ENCODE data around the gene SIGLEC8.

DNA sequence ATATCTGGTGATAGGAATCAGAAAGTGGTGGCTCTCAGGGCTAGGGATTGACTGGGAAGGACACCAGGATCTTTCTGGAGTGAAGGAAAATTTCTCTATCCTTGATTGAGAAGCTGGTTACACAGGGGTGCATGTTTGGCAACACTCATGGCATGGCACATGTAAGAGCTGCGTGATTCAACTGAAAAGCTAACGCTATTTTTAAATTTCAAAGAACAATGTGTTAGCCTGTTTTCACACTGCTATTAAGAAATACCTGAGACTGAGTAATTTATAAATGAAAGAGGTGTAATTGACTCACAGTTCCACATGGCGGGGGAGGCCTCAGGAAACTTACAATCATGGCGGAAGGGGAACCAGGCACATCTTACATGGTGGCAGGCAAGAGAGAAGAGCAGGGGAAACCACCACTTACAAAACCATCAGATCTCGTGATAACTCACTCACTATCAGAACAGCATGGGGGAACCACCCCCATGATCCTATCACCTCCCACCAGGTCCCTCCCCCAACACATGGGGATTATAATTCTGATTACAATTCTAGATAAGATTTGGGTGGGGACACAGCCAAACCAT, 7.4 kb downstream of the SIGLEC8 start:
- TF ChIP-seq, protein P1, sequence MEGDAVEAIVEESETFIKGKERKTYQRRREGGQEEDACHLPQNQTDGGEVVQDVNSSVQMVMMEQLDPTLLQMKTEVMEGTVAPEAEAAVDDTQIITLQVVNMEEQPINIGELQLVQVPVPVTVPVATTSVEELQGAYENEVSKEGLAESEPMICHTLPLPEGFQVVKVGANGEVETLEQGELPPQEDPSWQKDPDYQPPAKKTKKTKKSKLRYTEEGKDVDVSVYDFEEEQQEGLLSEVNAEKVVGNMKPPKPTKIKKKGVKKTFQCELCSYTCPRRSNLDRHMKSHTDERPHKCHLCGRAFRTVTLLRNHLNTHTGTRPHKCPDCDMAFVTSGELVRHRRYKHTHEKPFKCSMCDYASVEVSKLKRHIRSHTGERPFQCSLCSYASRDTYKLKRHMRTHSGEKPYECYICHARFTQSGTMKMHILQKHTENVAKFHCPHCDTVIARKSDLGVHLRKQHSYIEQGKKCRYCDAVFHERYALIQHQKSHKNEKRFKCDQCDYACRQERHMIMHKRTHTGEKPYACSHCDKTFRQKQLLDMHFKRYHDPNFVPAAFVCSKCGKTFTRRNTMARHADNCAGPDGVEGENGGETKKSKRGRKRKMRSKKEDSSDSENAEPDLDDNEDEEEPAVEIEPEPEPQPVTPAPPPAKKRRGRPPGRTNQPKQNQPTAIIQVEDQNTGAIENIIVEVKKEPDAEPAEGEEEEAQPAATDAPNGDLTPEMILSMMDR (IDR thresholded peaks at IDR 0.05; ENCODE audit: poor library complexity, severe bottlenecking) = no peak
- TF ChIP-seq EP300 (conservative IDR thresholded peaks at IDR 0.05; ENCODE audit: poor library complexity, severe bottlenecking) = no peak

Measured in neural cell (in vitro differentiated cells).